CD4-positive, alpha-beta T cell treated with Interleukin-12 subunit alpha and Interleukin-12 subunit beta, for 1 hour (primary cell): ENCODE measurements around the gene PHAF1.

ENCODE experiments used
- DNase-seq: peaks from one replicate; pipeline ENCODE4 v3.0.0-alpha.2; 2020

PHAF1 gene

GRCh38 chr16:67183627-67184452 lies 74.1 kb downstream of the PHAF1 start, which contains the start of gene MATCAP1:
Gene MATCAP1 (minus strand): TSS chr16:67183963. CDS start chr16:67180610, 3,353 bp downstream.
- DNase-seq, result peak; percentile 97

DNA sequence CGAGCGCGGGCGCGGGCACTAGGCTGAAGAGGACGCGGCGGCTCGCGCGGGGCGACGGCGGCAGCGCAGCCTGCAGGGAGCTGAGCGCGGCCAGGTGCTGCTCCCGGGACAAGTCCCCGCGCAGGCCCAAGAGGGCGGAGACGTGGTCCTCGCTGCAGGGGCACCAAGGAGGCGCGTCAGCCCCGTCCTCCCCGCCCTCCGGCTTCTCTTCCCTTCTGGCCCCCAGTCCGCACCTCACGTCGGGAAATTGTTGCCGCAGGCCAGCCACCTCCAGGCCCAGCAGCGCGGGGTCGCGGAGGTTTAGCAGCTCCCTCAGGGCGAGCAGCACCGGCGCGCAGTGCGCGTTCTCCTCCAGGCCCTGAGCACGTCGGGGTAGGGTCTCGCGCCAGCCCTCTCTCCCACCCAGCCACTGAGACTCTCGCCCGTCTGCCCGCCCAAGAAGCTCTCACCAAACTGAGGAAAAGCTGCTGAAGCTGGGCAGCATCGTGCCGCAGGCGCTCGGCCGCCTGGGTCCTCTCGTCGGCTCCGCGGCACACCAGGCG lies 74.8 kb downstream of the PHAF1 start:
- DNase-seq, result peak; percentile 27

DNA sequence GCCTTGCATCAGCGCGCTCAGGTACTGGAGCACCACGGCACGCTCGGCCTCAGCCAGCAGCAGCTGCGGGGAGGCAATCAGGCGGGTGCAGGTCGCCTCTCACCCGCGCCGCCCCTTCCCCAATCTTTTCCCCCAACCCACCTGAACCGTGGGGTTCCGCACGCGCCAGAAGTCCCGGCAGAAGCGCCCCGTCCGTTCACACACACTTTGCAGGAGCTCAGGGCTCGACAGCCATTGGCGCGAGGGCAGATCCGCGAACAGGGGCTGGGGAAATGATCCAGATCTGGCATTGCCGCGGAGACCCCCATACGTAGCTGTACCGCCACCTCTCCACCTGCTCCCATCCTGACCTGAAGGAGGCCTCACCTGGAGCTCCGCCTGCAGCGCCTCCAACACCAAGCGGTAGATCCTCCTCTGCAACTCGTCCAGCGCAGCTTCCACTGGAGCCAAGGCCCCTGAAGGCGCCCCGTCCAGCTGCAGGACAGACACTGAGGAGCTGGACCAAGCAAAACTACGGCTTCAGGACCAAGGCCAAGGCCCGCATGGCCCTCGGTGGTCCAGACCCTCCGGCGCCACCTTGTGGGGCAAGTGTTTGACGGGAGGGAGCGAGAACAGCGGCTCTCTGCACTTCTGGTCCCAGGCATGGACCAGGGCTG lies 75.4 kb downstream of the PHAF1 start:
- peak; percentile 85 for DNase-seq

DNA sequence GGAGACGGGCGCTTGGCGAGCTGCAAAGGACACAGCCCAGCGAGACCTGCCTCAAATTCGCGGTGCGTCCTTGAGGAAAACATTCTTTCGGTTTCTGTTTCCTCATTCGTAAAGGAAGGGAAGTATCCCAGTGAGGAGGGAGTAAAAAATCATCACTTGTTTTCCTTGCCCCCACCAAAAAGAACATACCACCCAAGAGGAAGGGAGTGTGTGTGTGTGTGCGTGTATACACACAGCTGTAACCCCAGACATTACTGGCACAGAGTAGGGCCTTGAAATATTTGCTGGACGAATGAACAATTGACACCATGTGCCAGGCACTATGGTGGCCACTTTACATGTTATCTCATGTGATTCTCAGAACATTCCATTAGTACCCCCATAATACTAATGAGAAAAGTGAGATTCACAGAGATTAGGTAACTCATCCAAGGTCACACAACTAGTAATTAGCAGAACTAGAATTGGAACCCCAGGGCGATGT lies 76.0 kb downstream of the PHAF1 start:
- DNase-seq, result no peak

GRCh38 chr16:67186550-67186950 lies 76.8 kb downstream of the PHAF1 start:
- DNase-seq, result no peak

DNA sequence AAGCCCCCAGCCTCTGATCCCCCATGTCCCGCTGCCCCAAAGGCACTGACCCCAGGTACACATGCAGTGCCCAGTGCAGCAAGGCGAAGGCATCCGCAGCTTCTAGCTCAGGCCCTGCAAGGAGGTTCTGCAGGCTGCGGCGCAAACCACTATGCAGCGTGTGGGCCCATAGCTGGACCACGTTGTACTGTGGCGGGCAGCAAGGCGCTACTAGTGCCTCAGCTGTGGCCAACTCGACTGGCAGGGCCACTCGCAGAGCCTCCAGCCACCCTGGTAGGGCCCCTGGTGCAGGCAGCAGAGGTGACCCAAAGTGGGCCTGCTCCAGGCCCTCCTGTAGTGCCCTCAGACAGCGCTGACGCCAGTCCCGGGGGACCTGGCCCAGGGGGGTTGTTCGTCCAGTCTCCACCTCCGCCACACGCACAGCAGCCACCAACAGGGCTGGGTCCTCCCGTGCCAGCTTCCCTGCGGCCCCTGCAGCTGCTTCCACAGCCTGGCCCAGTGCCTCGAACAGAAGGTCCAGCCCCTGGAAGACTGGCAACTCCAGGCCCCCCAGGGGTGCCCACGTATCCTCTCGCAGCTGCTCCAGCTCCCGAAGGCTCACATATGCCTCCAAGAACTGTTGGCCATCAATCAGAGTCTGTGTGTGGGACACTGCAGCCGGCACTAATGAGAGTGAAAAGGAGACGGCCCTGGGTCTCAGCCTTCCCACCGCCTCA lies 77.6 kb downstream of the PHAF1 start:
- DNase-seq, result no peak

- DNase-seq, result no peak
These were observed 78.6 kb downstream of the PHAF1 start for GRCh38 chr16:67188323-67188722.

- no peak for DNase-seq
These were observed 79.1 kb downstream of the PHAF1 start for GRCh38 chr16:67188798-67189197.

- no peak for DNase-seq
These were observed 80.3 kb downstream of the PHAF1 start, which contains the start of gene EXOC3L1 for GRCh38 chr16:67190041-67190440. Gene EXOC3L1 (minus strand): TSS chr16:67190136. CDS start chr16:67189676, 460 bp downstream.

DNA sequence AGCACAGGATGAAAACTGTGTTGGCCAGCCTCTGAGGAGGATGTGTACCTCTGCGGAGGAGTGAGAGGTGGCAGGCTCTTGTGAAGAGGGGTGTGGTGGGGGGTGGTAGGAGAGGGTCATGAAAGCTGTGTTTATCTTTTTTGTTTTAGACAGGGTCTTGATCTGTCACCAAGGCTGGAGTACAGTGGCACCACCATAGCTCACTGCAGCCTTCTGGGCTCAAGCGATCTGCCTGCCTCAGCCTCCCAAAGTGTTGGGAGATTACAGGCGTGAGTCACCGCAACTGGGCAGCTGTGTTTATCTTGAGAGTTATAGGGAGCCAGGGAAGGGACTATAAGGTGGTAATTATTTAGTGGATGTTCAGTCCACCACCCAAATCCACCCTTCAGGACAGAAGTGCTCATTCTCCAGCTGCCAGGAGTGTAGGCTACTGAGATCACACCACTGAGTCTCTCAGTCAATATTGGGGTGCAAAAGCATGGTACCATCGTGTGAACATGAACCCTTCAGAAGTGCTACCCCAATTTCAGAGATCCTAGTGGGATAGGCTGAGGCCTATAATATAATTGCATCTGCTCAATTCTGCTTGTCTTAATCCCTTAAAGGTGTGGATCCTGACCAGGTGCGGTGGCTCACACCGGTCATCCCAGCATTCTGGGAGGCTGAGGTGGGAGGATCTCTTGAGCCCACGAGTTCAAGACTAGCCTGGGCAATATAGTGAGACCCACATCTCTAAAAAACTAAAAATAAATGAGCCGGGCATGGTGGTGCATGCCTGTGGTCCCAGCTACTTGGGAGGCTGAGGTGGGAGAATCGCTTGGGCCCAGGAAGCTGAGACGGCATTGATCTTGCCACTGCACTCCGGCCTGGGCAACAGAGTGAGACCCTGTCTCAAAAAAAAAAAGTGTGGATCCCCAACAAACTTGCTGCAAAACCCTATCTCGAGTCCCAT lies 81.0 kb downstream of the PHAF1 start:
- no peak for DNase-seq

- DNase-seq, result no peak
These were observed 81.8 kb downstream of the PHAF1 start for GRCh38 chr16:67191411-67191994.

GRCh38 chr16:67191995-67192681 lies 82.4 kb downstream of the PHAF1 start, which contains the start of gene E2F4:
Gene E2F4 (plus strand): TSS chr16:67192155. CDS start chr16:67192228, 73 bp downstream.
- peak; percentile 89 for DNase-seq

- peak; percentile 14 for DNase-seq
These were observed 83.1 kb downstream of the PHAF1 start for GRCh38 chr16:67192781-67193361.

GRCh38 chr16:67193536-67193935 lies 83.8 kb downstream of the PHAF1 start:
- no peak for DNase-seq

DNA sequence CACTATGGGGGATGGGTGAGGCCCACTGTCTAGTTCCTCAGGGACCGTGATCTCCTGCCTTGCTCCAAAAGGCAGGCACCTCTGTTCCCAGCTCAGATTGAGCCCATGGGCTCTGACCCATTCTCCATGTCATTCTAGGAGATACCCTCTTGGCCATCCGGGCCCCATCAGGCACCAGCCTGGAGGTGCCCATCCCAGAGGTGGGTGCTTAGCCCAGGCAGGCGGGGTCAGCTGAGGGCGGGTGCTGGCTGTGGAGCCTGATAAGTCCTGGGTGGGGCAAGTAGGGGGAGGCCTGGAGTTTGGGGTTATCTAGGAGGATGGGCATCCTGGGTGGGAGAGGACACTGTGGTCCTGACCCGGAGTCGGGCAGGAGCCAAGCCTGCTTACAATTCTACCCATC lies 84.5 kb downstream of the PHAF1 start:
- no peak for DNase-seq

DNA sequence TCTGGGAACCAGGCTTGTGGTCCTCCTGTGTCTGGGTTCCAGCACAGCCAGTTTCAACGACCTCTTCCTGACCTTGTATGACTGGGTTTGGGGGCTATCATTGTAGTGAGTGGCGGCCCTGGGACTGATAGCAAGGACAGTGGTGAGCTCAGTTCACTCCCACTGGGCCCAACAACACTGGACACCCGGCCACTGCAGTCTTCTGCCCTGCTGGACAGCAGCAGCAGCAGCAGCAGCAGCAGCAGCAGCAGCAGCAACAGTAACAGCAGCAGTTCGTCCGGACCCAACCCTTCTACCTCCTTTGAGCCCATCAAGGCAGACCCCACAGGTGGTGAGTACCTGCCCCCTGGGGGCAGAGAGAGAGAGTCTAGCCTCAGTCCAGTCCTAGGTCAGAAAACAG lies 85.9 kb downstream of the PHAF1 start:
- no peak for DNase-seq

- DNase-seq, result no peak
These were observed 87.1 kb downstream of the PHAF1 start for GRCh38 chr16:67196881-67197280.

GRCh38 chr16:67197704-67198103 lies 88.0 kb downstream of the PHAF1 start:
- no peak for DNase-seq
